ENCODE measurements around the gene KRT12.

Gene KRT12

GRCh38 chr17:40830085-40830776 is 36.8 kb downstream of the KRT12 start:
- H3K27ac ChIP-seq: no peak overlapping the region
- H3K4me1 ChIP-seq (ENCODE audit: control insufficient read depth in 1 of 2, insufficient read depth in 1 of 2, low read depth in 1 of 2, low read length in 1 of 2): no peaks in the 10 kb centered on the region
- H3K27me3 ChIP-seq: peaks cover 48% of the 10 kb centered on the region
- TF ChIP-seq CTCF (IDR thresholded peaks at IDR 0.05): no peak
- no peaks in the 10 kb centered on the region for H3K9me3 ChIP-seq
- no peaks in the 10 kb centered on the region for H3K36me3 ChIP-seq
- no peak overlapping the region for H3K4me3 ChIP-seq (ENCODE audit: low read depth in 1 of 2, low read length in 1 of 2)

GRCh38 chr17:40828454-40829044 is 38.5 kb downstream of the KRT12 start:
- Histone ChIP-seq H3K27ac (no peak overlapping the region), H3K4me3 (ENCODE audit: low read depth in 1 of 2, low read length in 1 of 2) (no peak overlapping the region), H3K9me3 (no peaks in the 10 kb centered on the region), H3K27me3 (peaks cover 65% of the 10 kb centered on the region), H3K36me3 (no peaks in the 10 kb centered on the region), H3K4me1 (ENCODE audit: control insufficient read depth in 1 of 2, insufficient read depth in 1 of 2, low read depth in 1 of 2, low read length in 1 of 2) (no peaks in the 10 kb centered on the region)
- TF ChIP-seq CTCF (IDR thresholded peaks at IDR 0.05): no peak

- no peak overlapping the region for H3K27ac ChIP-seq
- no peak for TF ChIP-seq CTCF (IDR thresholded peaks at IDR 0.05)
- no peaks in the 10 kb centered on the region for H3K9me3 ChIP-seq
- no peaks in the 10 kb centered on the region for H3K36me3 ChIP-seq
- H3K27me3 ChIP-seq: peaks cover 71% of the 10 kb centered on the region
- H3K4me3 ChIP-seq (ENCODE audit: low read depth in 1 of 2, low read length in 1 of 2): no peak overlapping the region
- no peaks in the 10 kb centered on the region for H3K4me1 ChIP-seq (ENCODE audit: control insufficient read depth in 1 of 2, insufficient read depth in 1 of 2, low read depth in 1 of 2, low read length in 1 of 2)
Observed at GRCh38 chr17:40827746-40828453, 39.1 kb downstream of the KRT12 start.

GRCh38 chr17:40825599-40825998 is 41.4 kb downstream of the KRT12 start:
- peaks cover 3% of the 10 kb centered on the region for H3K9me3 ChIP-seq
- H3K4me3 ChIP-seq (ENCODE audit: low read depth in 1 of 2, low read length in 1 of 2): no peak overlapping the region
- no peak overlapping the region for H3K27ac ChIP-seq
- no peaks in the 10 kb centered on the region for H3K4me1 ChIP-seq (ENCODE audit: control insufficient read depth in 1 of 2, insufficient read depth in 1 of 2, low read depth in 1 of 2, low read length in 1 of 2)
- TF ChIP-seq CTCF (IDR thresholded peaks at IDR 0.05): no peak
- H3K36me3 ChIP-seq: no peaks in the 10 kb centered on the region
- H3K27me3 ChIP-seq: peaks cover 93% of the 10 kb centered on the region

- no peak overlapping the region for H3K27ac ChIP-seq
- H3K9me3 ChIP-seq: peaks cover 9% of the 10 kb centered on the region
- H3K27me3 ChIP-seq: peaks cover 93% of the 10 kb centered on the region
- H3K36me3 ChIP-seq: no peaks in the 10 kb centered on the region
- TF ChIP-seq CTCF (IDR thresholded peaks at IDR 0.05): no peak
- no peak overlapping the region for H3K4me3 ChIP-seq (ENCODE audit: low read depth in 1 of 2, low read length in 1 of 2)
- no peaks in the 10 kb centered on the region for H3K4me1 ChIP-seq (ENCODE audit: control insufficient read depth in 1 of 2, insufficient read depth in 1 of 2, low read depth in 1 of 2, low read length in 1 of 2)
Observed at GRCh38 chr17:40824015-40824832, 42.8 kb downstream of the KRT12 start.

Data from neutrophil (primary cell).